Measurements from ENCODE around the gene HCFC1R1. TPM values are rescaled to one million over a fixed set of nuclear protein-coding genes. Genes with fewer than 3 reads are reported as not detected.

Gene HCFC1R1
- total and polyA plus RNA-seq, 7 donors, result 23.1 to 82.5 (median 52.9) TPM

- intact Hi-C loops (cut with DNase I), result no loop called here
- no peak overlapping the region for H3K4me3 ChIP-seq
- peaks cover 22 to 79% (median 65%) of the 10 kb centered on the region in 3 donors for H3K27me3 ChIP-seq
- no peak for DNase-seq
- no peaks in the 10 kb centered on the region for H3K9me3 ChIP-seq
- peaks cover 0 to 7% (median 5%) of the 10 kb centered on the region in 4 donors for H3K4me1 ChIP-seq
- H3K27ac ChIP-seq, result no peak overlapping the region
- TF ChIP-seq EP300 (IDR thresholded peaks at IDR 0.05), result no peak
- no peak for TF ChIP-seq POLR2AphosphoS5 (IDR thresholded peaks at IDR 0.05)
- no peak for TF ChIP-seq CTCF (IDR thresholded peaks at IDR 0.05)
- TF ChIP-seq POLR2A (IDR thresholded peaks at IDR 0.05), result no peak
- 9 to 29% methylated on average over 13 of the region's 13 CpGs for WGBS, 2 donors
- no peaks in the 10 kb centered on the region for H3K36me3 ChIP-seq
These were observed 16.4 kb downstream of the HCFC1R1 start for GRCh38 chr16:3007059-3007956.

GRCh38 chr16:3004781-3005284, 18.9 kb downstream of the HCFC1R1 start:
- 2 to 13% methylated on average over 25 of the region's 25 CpGs for WGBS, 2 donors
- no peak for DNase-seq
- Histone ChIP-seq H3K9me3 (no peaks in the 10 kb centered on the region), H3K27me3 (peaks cover 11 to 61% (median 48%) of the 10 kb centered on the region in 3 donors), H3K4me3 (peak overlapping the region in 3 of 4 donors; percentile 17 to 28 (median 24)), H3K4me1 (peaks cover 0 to 7% (median 5%) of the 10 kb centered on the region in 4 donors), H3K27ac (no peak overlapping the region), H3K36me3 (no peaks in the 10 kb centered on the region)
- no peak for TF ChIP-seq CTCF (IDR thresholded peaks at IDR 0.05)
- no peak for TF ChIP-seq POLR2A (IDR thresholded peaks at IDR 0.05)
- no peak for TF ChIP-seq POLR2AphosphoS5 (IDR thresholded peaks at IDR 0.05)
- TF ChIP-seq EP300 (IDR thresholded peaks at IDR 0.05), result no peak
- intact Hi-C loops (cut with DNase I), result no loop called here

GRCh38 chr16:3004319-3004718, 19.4 kb downstream of the HCFC1R1 start:
- intact Hi-C loops (cut with DNase I), result no loop called here
- no peaks in the 10 kb centered on the region for H3K36me3 ChIP-seq
- no peak overlapping the region for H3K27ac ChIP-seq
- peaks cover 0 to 7% (median 5%) of the 10 kb centered on the region in 4 donors for H3K4me1 ChIP-seq
- H3K9me3 ChIP-seq, result no peaks in the 10 kb centered on the region
- DNase-seq, result no peak
- peaks cover 10 to 56% (median 43%) of the 10 kb centered on the region in 3 donors for H3K27me3 ChIP-seq
- peak overlapping the region in 3 of 4 donors; percentile 25 to 31 (median 27) for H3K4me3 ChIP-seq
- TF ChIP-seq EP300 (IDR thresholded peaks at IDR 0.05), result no peak
- no peak for TF ChIP-seq CTCF (IDR thresholded peaks at IDR 0.05)
- no peak for TF ChIP-seq POLR2AphosphoS5 (IDR thresholded peaks at IDR 0.05)
- no peak for TF ChIP-seq POLR2A (IDR thresholded peaks at IDR 0.05)
- WGBS, 2 donors, result 1% methylated on average over 66 of the region's 67 CpGs

GRCh38 chr16:3003582-3004270, 20.0 kb downstream of the HCFC1R1 start:
- H3K27me3 ChIP-seq, result peaks cover 10 to 54% (median 41%) of the 10 kb centered on the region in 3 donors
- intact Hi-C loops (cut with DNase I), result loop anchor here (1.0 kb wide), 1 partner anchor 25 kb away; no protein-coding TSS in a partner anchor
- TF ChIP-seq POLR2AphosphoS5 (IDR thresholded peaks at IDR 0.05) (peak in 2 of 4 donors; percentile 23 to 51), POLR2A (IDR thresholded peaks at IDR 0.05) (no peak), CTCF (IDR thresholded peaks at IDR 0.05) (peak in 3 of 4 experiments; percentile 7 to 39 (median 19))
- no peak overlapping the region for H3K27ac ChIP-seq
- WGBS, 2 donors, result 4 to 7% methylated on average over 58 of the region's 58 CpGs
- DNase-seq, result peak; percentile 97
- no peaks in the 10 kb centered on the region for H3K36me3 ChIP-seq
- H3K4me3 ChIP-seq, result peak overlapping the region in 3 of 4 donors; percentile 25 to 31 (median 27)
- H3K4me1 ChIP-seq, result peaks cover 0 to 7% (median 5%) of the 10 kb centered on the region in 4 donors
- H3K9me3 ChIP-seq, result no peaks in the 10 kb centered on the region

Measured in sigmoid colon (tissue), 7 donors.